ENCODE measurements around the gene CD2BP2.

CD2BP2 gene

GRCh38 chr16:30379158-30379783 is 24.2 kb upstream of the CD2BP2 start:
- no peak for DNase-seq

GRCh38 chr16:30378236-30379157 is 23.4 kb upstream of the CD2BP2 start:
- peak in 57 of 58 donors; percentile 84 to 100 (median 99) for DNase-seq

GRCh38 chr16:30377812-30378235 is 22.7 kb upstream of the CD2BP2 start:
- DNase-seq = peak in 53 of 58 donors; percentile 54 to 95 (median 86)

DNA sequence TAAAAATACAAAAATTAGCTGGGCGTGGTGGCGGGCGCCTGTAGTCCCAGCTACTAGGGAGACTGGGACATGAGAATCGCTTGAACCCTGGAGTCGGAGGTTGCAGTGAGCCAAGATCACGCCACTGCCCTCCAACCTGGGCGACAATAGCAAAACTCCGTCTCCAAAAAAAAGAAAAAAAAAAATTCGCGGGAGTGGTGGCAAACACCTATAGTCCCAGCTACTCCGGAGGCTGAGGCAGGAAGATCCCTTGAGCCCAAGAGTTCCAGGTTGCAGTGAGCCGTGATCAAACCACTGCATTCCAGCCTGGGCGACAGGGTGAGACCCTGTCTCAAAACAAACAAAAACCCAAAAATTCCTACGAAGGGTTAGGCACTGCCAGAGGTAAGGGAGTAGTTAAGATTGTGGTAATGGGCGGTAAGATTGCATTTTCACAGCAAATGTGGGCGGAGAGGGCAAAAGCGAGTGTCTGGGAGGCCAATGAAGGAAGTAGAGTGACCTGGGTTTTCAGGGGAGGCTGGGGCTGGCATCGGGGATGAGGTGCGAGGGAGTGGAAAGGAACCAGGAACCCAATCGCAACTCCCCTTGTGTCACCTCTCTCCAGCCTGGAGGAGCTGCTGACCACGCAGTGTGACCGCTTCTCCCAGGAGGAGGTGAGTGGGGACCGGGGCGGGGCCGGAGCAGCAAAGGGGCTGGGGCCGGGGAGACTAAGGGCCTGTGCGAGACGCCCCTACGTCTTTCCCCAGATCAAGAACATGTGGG is 22.1 kb upstream of the CD2BP2 start:
- DNase-seq = peak in 3 of 58 donors; percentile 68 to 86 (median 85)

DNA sequence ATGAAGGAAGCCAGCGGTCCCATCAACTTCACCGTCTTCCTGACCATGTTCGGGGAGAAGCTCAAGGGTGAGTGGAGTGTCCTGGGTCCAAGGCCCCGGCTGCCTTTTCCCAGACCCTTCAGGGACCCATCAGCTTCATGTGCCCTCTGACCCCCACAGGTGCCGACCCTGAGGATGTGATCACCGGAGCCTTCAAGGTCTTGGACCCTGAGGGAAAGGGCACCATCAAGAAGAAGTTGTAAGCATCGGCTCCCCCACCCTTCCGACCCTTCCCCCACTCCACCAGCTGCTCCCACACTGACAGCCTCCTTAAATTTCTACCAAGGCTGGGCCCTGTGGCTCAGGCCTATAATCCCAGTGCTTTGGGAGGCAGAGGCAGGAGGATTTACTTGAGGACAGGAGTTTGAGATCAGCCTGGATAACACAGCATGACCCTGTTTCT is 21.4 kb upstream of the CD2BP2 start:
- DNase-seq = no peak

GRCh38 chr16:30375864-30376263 is 20.8 kb upstream of the CD2BP2 start:
- DNase-seq = no peak

DNA sequence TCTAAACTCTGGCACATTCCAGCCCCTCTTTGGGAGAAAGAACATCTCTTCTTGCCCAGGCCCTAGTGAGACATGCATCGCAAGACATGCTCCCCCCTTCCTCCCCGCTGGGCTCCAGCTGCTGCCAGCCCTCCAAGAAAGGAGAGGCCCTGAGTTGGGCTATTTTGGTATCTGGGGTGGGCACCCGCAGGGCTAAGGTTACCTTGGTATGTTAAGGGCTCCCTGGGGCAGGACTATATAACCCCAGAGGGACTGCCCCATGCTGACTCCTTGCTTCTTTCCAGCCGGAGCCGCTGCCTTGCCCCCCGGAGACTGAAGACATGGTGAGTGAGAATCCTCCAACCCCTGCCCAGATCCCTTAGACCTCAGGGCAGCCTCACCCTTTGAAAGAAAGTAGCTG is 19.4 kb upstream of the CD2BP2 start, which contains the start of gene MYL11:
Gene MYL11 (plus strand): TSS at position 265 of the 400 bp plus-strand sequence. CDS start 56 bp downstream, at position 321.
- DNase-seq = no peak

- DNase-seq = no peak
Measured at GRCh38 chr16:30372725-30373124, 17.6 kb upstream of the CD2BP2 start.

GRCh38 chr16:30372038-30372712 is 17.1 kb upstream of the CD2BP2 start:
- DNase-seq = peak in 1 of 58 donors; percentile 22

- no peak for DNase-seq
Measured at GRCh38 chr16:30371248-30371816, 16.2 kb upstream of the CD2BP2 start.

DNA sequence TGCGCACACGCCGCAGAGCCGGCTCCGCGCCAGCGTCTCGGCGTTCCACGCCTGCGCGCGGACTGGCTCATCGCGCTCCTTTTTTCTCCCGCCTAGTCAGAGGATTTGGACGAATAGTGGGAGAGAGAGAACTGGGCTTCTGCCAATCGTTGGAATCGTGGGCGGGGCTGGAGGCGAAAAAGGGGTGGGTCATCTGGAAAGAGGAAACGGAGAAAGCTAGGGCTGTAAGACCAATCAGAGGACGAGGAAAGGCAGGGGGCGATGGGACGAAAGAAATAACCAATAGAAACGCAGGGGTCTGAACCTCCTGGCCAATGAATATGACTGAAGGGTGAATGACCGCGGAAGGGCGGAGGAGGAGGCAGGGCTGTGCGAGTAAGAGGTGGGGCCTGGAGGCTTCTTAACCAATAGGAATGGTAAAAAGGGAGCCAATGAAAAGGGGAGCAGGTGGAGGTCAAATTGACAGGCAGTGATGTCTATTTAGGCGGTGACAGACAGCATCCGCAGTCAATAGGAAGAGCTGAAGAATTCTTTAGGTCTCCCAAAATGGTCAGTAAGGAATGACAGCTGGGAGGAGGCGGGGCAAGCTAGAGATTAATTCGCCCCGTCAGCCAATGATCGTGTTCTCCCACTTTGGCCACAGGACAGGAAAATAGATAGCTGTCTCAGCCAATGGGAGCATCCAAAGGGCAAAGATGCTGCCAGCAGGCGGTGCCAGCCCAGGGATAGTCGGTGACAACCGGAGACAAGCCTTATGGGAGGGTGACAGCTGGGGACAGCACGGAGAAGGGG is 15.5 kb upstream of the CD2BP2 start, which contains the start of gene TBC1D10B:
Gene TBC1D10B (minus strand): TSS at position 39 of the 792 bp plus-strand sequence. CDS start 311 bp downstream, outside the sequence.
- peak; percentile 90 to 100 (median 100) for DNase-seq

DNA sequence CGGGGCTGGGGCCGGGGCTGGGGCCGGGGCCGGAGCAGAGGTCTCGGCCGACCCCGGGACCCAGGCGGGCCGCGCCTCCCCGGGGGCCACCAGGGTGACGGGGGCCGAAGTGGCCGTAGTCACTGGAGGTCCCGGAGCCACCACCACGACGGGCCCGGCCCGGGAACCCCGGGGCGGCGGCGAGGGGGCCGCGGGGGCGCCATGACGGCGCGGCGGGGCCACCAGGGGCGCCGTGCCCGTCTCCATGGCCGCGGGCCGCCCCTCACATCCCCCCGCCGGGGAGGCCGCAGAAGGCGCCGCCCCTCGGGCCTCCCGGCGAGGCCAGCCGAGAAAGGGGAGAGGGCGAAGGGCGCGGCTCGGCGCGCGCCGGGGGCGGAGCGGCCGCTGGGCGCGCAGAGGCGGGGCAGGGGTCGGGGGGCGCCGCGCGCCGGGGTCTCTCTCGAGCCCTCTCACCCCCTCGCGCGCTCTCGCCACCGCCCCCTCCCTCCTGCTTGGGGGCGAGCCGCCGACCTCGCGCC is 14.9 kb upstream of the CD2BP2 start:
- DNase-seq = peak in 1 of 58 donors; percentile 52

GRCh38 chr16:30369091-30369937 is 14.2 kb upstream of the CD2BP2 start:
- peak in 3 of 58 donors; percentile 29 to 51 (median 35) for DNase-seq

DNA sequence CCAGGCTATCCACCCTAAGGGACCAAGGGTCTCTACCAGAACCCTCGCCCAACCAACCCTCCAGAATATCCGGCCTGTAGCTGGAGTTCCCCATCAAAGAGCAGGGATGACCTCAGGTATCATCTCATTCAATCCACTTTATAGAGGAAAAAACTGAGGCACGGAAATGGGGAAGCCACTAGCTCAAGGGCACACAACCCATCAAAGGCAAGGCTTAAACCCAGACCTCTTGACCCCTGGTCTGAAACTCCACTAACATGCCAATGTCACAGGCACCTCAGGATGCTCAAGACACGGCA is 13.6 kb upstream of the CD2BP2 start:
- no peak for DNase-seq

- no peak for DNase-seq
Measured at GRCh38 chr16:30368122-30368791, 13.1 kb upstream of the CD2BP2 start.

DNA sequence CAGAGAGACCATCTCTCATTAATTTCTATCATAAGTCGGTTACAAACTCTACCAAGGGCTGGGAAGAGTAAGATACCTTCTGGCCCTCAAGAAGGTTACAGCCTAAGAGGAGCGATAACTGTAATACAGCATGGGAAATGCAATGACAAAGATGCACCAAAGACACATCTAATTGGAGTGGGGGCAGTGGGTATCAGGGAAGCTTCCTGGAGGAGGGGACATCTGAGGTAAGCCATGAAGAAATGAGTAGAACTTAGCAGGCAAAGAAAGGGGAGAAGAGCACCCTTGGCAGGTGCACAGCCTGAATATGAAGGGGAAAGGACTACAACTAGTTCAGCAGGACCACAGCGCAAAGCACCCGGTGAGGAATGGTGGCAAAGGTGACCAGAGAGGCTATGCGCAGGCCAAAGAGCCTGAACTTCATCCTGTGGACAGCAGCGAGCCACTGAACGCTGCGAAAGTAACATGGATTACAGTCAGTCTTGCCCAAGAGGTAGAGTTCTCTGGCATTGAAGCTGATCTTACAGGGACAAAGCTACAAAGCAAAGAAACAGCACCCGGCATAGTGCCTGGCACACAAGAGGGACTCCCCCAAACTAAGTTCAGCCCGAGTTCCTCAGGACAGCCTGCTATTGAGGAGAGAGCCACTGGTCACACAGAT is 12.4 kb upstream of the CD2BP2 start:
- DNase-seq = no peak

DNA sequence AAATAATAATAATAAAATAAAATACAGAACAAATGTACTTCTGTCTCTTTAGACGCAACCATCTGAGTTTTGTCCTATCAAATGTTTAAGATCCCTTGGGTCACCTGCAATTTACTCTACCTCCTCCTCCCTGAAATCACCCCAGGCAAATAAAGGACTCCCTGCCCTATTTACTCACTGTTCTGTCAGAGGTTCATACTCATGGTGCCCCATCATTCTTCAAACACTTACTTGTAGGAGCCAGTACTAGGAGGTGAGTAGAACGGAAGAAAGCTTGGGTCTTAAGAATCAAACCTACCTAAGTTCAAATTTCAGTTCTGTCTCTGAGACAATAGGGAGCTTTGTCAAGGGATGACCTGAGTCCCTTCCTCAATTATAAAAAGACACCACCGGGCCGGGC is 11.4 kb upstream of the CD2BP2 start:
- DNase-seq = no peak
